C4-2B (cell line): ENCODE data around the gene P2RX6.
A peak's percentile ranks its signal among the peaks of the same experiment; 100 is the strongest.

Source experiments
- ZFX ChIP-seq: fragments of 450-650 bp; IDR thresholded peaks from 2 replicates; pipeline ENCODE4 v1.6.1; 2017
- TF ChIP-seq, protein P1 (sequence below): fragments of 450-650 bp; conservative IDR thresholded peaks from 2 replicates; pipeline ENCODE4 v1.5.1; 2017; ENCODE audit warnings: mild to moderate bottlenecking

GRCh38 chr22:21000987-21001600, 13.9 kb upstream of the P2RX6 start:
- TF ChIP-seq, protein P1, sequence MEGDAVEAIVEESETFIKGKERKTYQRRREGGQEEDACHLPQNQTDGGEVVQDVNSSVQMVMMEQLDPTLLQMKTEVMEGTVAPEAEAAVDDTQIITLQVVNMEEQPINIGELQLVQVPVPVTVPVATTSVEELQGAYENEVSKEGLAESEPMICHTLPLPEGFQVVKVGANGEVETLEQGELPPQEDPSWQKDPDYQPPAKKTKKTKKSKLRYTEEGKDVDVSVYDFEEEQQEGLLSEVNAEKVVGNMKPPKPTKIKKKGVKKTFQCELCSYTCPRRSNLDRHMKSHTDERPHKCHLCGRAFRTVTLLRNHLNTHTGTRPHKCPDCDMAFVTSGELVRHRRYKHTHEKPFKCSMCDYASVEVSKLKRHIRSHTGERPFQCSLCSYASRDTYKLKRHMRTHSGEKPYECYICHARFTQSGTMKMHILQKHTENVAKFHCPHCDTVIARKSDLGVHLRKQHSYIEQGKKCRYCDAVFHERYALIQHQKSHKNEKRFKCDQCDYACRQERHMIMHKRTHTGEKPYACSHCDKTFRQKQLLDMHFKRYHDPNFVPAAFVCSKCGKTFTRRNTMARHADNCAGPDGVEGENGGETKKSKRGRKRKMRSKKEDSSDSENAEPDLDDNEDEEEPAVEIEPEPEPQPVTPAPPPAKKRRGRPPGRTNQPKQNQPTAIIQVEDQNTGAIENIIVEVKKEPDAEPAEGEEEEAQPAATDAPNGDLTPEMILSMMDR: no peak
- peak; percentile 60; the same call in 1 of the 2 replicates for TF ChIP-seq ZFX
